HG03039 (cell line): ENCODE measurements around the gene RXRB.

Experiments
- ATAC-seq: cut with Tn5 transposase; IDR thresholded peaks from one replicate; pipeline ENCODE4 v1.9.1; 2021; ENCODE audit warnings: mild to moderate bottlenecking, moderate library complexity; ENCODE audit not compliant: unreplicated experiment

The RXRB gene

GRCh38 chr6:33177552-33178446, 22.7 kb downstream of the RXRB start:
- ATAC-seq = no peak

GRCh38 chr6:33176906-33177305, 23.6 kb downstream of the RXRB start:
- no peak for ATAC-seq

- ATAC-seq = no peak
These were observed 24.9 kb downstream of the RXRB start for GRCh38 chr6:33175436-33176069.

- ATAC-seq = no peak
These were observed 25.7 kb downstream of the RXRB start for GRCh38 chr6:33174784-33175183.

- no peak for ATAC-seq
These were observed 26.8 kb downstream of the RXRB start for GRCh38 chr6:33173535-33174180.

- ATAC-seq = no peak
These were observed 27.6 kb downstream of the RXRB start for GRCh38 chr6:33172688-33173534.

GRCh38 chr6:33171880-33172687, 28.4 kb downstream of the RXRB start:
- ATAC-seq = no peak

GRCh38 chr6:33171016-33171879, 29.2 kb downstream of the RXRB start:
- ATAC-seq = no peak

GRCh38 chr6:33170176-33171015, 30.1 kb downstream of the RXRB start:
- ATAC-seq = no peak

GRCh38 chr6:33169291-33170175, 30.9 kb downstream of the RXRB start:
- ATAC-seq = no peak

- ATAC-seq = no peak
These were observed 31.8 kb downstream of the RXRB start for GRCh38 chr6:33168639-33169038.

GRCh38 chr6:33168284-33168601, 32.2 kb downstream of the RXRB start:
- ATAC-seq = no peak

GRCh38 chr6:33167374-33168283, 32.8 kb downstream of the RXRB start:
- ATAC-seq = no peak

GRCh38 chr6:33166811-33167210, 33.7 kb downstream of the RXRB start:
- no peak for ATAC-seq

GRCh38 chr6:33166363-33166762, 34.1 kb downstream of the RXRB start:
- no peak for ATAC-seq

- ATAC-seq = no peak
These were observed 34.7 kb downstream of the RXRB start for GRCh38 chr6:33165581-33166258.
